OCI-LY3 (cell line): ENCODE data around the gene SNAI1.

Experiments used
- H2AFZ ChIP-seq: fragments of 200-600, 300-600 bp; shearing (Covaris generic); 2 replicates; pipeline ENCODE4 v1.6.0; 2014; ENCODE audit warnings: antibody characterized with exemption, low read depth, low read length
- H3K27ac ChIP-seq: fragments of 200-600, 300-600 bp; sonication (generic); 2 replicates; pipeline ENCODE4 v1.5.1; 2014; ENCODE audit warnings: mild to moderate bottlenecking, low read length, moderate library complexity, mixed read lengths
- H3K27me3 ChIP-seq: fragments of 200-600, 300-600 bp; sonication (generic); 2 replicates; pipeline ENCODE4 v1.6.1; 2014; ENCODE audit warnings: low read depth, low read length, mixed read lengths
- H3K36me3 ChIP-seq: fragments of 200-600, 300-600 bp; sonication (generic); replicated peaks from 2 replicates; pipeline ENCODE3; 2014; ENCODE audit warnings: low read depth, low read length, mixed read lengths
- H3K4me1 ChIP-seq: fragments of 300-600, 200-600 bp; sonication (generic); 2 replicates; pipeline ENCODE4 v1.6.1; 2014; ENCODE audit warnings: low read length, mixed read lengths
- H3K4me2 ChIP-seq: fragments of 200-600, 300-600 bp; sonication (generic); 2 replicates; pipeline ENCODE4 v1.6.1; 2014; ENCODE audit warnings: low read length, mixed read lengths
- H3K4me3 ChIP-seq: fragments of 300-600, 200-600 bp; sonication (generic); 2 replicates; pipeline ENCODE4 v1.5.1; 2014; ENCODE audit warnings: antibody characterized with exemption, mild to moderate bottlenecking, low read length, moderate library complexity
- H3K79me2 ChIP-seq: fragments of 300-600, 200-600 bp; shearing (Covaris generic); 2 replicates; pipeline ENCODE4 v1.6.1; 2014; ENCODE audit warnings: mild to moderate bottlenecking, low read length, mixed read lengths
- H3K9ac ChIP-seq: fragments of 300-600, 200-600 bp; shearing (Covaris generic); 2 replicates; pipeline ENCODE4 v1.6.0; 2014; ENCODE audit warnings: mild to moderate bottlenecking, low read length, moderate library complexity
- H3K9me3 ChIP-seq: fragments of 200-600, 300-600 bp; shearing (Covaris generic); 2 replicates; pipeline ENCODE4 v1.6.1; 2014; ENCODE audit warnings: low read length, mixed read lengths; ENCODE audit not compliant: insufficient read depth
- H4K20me1 ChIP-seq: fragments of 200-600, 300-600 bp; sonication (generic); 2 replicates; pipeline ENCODE4 v1.6.1; 2016; ENCODE audit warnings: low read length, mixed read lengths; ENCODE audit not compliant: insufficient read depth
- EZH2phosphoT487 ChIP-seq: fragments of 200-600 bp; shearing (Covaris generic); IDR thresholded peaks from 2 replicates; pipeline ENCODE4 v1.6.1; 2018; ENCODE audit warnings: antibody characterized with exemption, mixed run types, low read depth
- TF ChIP-seq, protein P1 (sequence below): fragments of 200-600, 300-600 bp; sonication (generic); IDR thresholded peaks from 2 replicates; pipeline ENCODE4 v1.5.1; 2014; ENCODE audit warnings: antibody characterized with exemption, low read length, low read depth

SNAI1 gene

DNA sequence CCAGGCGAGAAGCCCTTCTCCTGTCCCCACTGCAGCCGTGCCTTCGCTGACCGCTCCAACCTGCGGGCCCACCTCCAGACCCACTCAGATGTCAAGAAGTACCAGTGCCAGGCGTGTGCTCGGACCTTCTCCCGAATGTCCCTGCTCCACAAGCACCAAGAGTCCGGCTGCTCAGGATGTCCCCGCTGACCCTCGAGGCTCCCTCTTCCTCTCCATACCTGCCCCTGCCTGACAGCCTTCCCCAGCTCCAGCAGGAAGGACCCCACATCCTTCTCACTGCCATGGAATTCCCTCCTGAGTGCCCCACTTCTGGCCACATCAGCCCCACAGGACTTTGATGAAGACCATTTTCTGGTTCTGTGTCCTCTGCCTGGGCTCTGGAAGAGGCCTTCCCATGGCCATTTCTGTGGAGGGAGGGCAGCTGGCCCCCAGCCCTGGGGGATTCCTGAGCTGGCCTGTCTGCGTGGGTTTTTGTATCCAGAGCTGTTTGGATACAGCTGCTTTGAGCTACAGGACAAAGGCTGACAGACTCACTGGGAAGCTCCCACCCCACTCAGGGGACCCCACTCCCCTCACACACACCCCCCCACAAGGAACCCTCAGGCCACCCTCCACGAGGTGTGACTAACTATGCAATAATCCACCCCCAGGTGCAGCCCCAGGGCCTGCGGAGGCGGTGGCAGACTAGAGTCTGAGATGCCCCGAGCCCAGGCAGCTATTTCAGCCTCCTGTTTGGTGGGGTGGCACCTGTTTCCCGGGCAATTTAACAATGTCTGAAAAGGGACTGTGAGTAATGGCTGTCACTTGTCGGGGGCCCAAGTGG lies 5.3 kb downstream of the SNAI1 start:
- TF ChIP-seq EZH2phosphoT487, result no peak
- TF ChIP-seq, protein P1, sequence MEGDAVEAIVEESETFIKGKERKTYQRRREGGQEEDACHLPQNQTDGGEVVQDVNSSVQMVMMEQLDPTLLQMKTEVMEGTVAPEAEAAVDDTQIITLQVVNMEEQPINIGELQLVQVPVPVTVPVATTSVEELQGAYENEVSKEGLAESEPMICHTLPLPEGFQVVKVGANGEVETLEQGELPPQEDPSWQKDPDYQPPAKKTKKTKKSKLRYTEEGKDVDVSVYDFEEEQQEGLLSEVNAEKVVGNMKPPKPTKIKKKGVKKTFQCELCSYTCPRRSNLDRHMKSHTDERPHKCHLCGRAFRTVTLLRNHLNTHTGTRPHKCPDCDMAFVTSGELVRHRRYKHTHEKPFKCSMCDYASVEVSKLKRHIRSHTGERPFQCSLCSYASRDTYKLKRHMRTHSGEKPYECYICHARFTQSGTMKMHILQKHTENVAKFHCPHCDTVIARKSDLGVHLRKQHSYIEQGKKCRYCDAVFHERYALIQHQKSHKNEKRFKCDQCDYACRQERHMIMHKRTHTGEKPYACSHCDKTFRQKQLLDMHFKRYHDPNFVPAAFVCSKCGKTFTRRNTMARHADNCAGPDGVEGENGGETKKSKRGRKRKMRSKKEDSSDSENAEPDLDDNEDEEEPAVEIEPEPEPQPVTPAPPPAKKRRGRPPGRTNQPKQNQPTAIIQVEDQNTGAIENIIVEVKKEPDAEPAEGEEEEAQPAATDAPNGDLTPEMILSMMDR, result no peak
- Histone ChIP-seq H3K4me1 (peaks cover 10% of the 10 kb centered on the region), H3K36me3 (peaks cover 13% of the 10 kb centered on the region), H3K4me2 (no peak overlapping the region), H2AFZ (no peak overlapping the region), H3K27ac (no peak overlapping the region), H3K9ac (no peak overlapping the region), H4K20me1 (no peaks in the 10 kb centered on the region), H3K27me3 (no peaks in the 10 kb centered on the region), H3K79me2 (no peaks in the 10 kb centered on the region), H3K9me3 (no peaks in the 10 kb centered on the region), H3K4me3 (no peak overlapping the region)

DNA sequence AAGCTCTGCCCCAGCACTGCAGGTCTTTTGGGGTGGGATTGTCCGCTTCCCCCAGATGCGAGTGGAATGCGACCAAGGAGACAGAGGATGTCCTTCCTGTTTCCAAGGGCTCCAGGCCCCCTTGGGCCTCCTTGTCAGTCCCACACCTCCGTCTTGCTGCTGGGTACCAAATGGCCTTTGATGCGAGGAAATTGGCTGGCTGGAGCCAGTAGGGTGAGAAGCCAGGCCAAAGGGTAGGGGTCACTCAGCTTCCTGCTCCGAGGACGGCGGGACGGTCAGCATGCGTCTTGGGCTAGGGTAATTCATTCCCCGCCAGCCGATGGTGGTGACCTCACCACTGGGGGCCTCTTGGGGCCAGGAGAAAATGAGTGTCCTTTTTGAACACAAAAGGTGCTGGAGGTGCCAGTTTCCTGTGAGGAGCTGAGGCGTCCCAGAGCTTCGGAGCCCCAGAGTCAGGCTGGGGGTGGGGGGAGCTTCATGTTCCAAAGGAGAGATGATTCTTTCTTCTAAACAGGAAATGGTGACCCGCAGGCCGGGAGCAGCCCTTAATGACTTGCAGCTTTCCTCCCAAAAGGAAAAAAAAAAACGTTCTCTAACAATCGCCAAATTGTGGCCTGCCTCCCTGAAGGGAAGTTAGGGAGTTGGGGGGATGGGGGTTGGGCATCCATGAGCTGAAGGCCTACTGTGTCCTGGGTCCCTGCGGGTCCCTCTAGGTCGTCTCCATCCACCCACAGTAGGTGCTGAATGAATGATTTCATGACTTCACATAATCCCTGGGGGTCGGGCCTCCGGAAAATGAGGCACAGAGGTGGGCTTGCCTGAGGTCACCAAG lies 6.7 kb downstream of the SNAI1 start:
- Histone ChIP-seq H3K27ac (no peak overlapping the region), H2AFZ (no peak overlapping the region), H3K9ac (no peak overlapping the region), H3K4me1 (peaks cover 12% of the 10 kb centered on the region), H3K27me3 (no peaks in the 10 kb centered on the region), H3K79me2 (no peaks in the 10 kb centered on the region), H3K4me3 (no peak overlapping the region), H4K20me1 (no peaks in the 10 kb centered on the region), H3K36me3 (peaks cover 9% of the 10 kb centered on the region), H3K9me3 (no peaks in the 10 kb centered on the region), H3K4me2 (no peak overlapping the region)
- TF ChIP-seq, protein P1, result no peak
- TF ChIP-seq EZH2phosphoT487, result no peak

DNA sequence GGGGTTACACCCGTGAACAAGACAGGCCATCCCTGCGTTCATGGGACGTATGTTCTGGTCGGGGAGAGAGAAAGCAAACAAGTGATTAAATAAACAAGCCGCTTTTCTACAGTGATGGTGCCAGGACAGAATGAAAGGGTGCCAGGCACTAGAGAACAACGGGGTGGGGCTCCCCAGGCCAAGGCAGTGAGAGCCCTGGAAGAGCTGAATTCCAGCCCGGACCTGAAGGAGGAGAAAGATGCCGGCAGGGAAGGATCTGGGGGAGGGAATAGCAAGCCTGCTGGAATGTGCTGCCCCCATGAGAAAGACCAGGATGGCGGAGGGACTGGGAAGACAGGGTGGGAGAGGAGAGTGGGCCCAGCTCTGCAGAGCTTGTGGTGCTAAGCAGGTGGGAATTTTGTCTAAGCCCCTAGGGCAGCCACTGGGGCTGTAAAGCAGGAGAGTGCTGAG lies 7.5 kb downstream of the SNAI1 start:
- H3K9me3 ChIP-seq, result no peaks in the 10 kb centered on the region
- H3K27me3 ChIP-seq, result no peaks in the 10 kb centered on the region
- H3K4me1 ChIP-seq, result peaks cover 12% of the 10 kb centered on the region
- no peak for TF ChIP-seq EZH2phosphoT487
- TF ChIP-seq, protein P1, result no peak
- H3K36me3 ChIP-seq, result peaks cover 6% of the 10 kb centered on the region
- H3K27ac ChIP-seq, result no peak overlapping the region
- no peak overlapping the region for H3K9ac ChIP-seq
- no peaks in the 10 kb centered on the region for H3K79me2 ChIP-seq
- no peak overlapping the region for H3K4me2 ChIP-seq
- H2AFZ ChIP-seq, result no peak overlapping the region
- H3K4me3 ChIP-seq, result no peak overlapping the region
- no peaks in the 10 kb centered on the region for H4K20me1 ChIP-seq

DNA sequence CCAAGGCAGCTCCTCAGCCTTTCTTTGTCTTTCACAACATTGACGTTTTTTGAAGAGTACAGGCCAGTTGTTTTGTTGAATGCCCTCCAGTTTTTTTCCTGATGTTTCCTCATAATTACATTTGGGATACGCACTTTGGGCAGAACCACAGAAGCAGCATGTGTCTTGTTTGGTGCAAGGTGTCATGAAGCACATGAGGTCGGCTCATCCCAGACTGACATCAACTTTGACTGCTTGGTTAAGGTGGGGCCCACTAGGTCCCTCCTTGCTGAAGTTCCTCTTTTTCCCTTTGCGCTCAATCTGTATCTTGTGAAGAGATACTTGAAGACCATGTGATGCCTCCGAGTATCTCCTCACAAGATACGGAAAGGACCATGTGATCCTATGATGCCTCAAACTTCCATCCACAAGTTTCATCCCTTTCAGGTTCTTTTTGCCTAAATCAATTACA lies 10.5 kb downstream of the SNAI1 start:
- no peak overlapping the region for H3K27ac ChIP-seq
- peaks cover 2% of the 10 kb centered on the region for H3K36me3 ChIP-seq
- no peak overlapping the region for H3K4me3 ChIP-seq
- H3K4me2 ChIP-seq, result peak overlapping the region; percentile 15
- H3K4me1 ChIP-seq, result peaks cover 25% of the 10 kb centered on the region
- no peak for TF ChIP-seq EZH2phosphoT487
- TF ChIP-seq, protein P1, result no peak
- H3K9me3 ChIP-seq, result no peaks in the 10 kb centered on the region
- H3K9ac ChIP-seq, result no peak overlapping the region
- H3K27me3 ChIP-seq, result no peaks in the 10 kb centered on the region
- H4K20me1 ChIP-seq, result no peaks in the 10 kb centered on the region
- no peaks in the 10 kb centered on the region for H3K79me2 ChIP-seq
- peak overlapping the region; percentile 16; the same call in 1 of the 2 replicates for H2AFZ ChIP-seq
